PC-3 (cell line): ENCODE data around the gene TACO1. TPM values are rescaled to one million over a fixed set of nuclear protein-coding genes. Genes with fewer than 3 reads are reported as not detected.

ENCODE experiments used
- ATAC-seq: fragments of 200-7000 bp; cut with Tn5 transposase; 2 replicates; pipeline ENCODE4 v1.9.1; 2020; ENCODE audit warnings: mild to moderate bottlenecking, moderate library complexity
- BruUV-seq: library from RNA; stranded (reverse); fragments of 400-500 nt; replicated peaks from 2 replicates; lab custom pipeline; 2021; lab: Mats Ljungman, UMichigan
- CTCF ChIA-PET: fragments of 300-600 bp; sonication (Branson Sonifier 250); formaldehyde crosslinking; loops from one replicate; lab custom pipeline; 2022; ENCODE audit warnings: antibody characterized with exemption; lab: Charles Lee
- POLR2A ChIA-PET: fragments of 300-600 bp; sonication (Branson Sonifier 250); formaldehyde crosslinking; loops from one replicate; lab custom pipeline; 2022; ENCODE audit warnings: antibody characterized with exemption; ENCODE audit not compliant: unreplicated experiment; lab: Charles Lee
- DNase-seq: peaks from one replicate; pipeline ENCODE4 v3.0.0-alpha.2; 2015
- H2AFZ ChIP-seq: fragments of 300-600 bp; sonication (generic); 2 replicates; pipeline ENCODE4 v1.6.0; 2016; ENCODE audit warnings: antibody characterized with exemption, low read length
- H3F3A ChIP-seq: fragments of 300-600 bp; sonication (generic); one replicate; pipeline ENCODE4 v1.6.0; 2017; ENCODE audit warnings: antibody characterized with exemption, low read length, control low read depth, mild to moderate bottlenecking; ENCODE audit not compliant: unreplicated experiment
- H3K27ac ChIP-seq: fragments of 300-600 bp; sonication (generic); 2 replicates; pipeline ENCODE4 v1.5.1; 2016; ENCODE audit warnings: mild to moderate bottlenecking, low read length
- H3K27me3 ChIP-seq: fragments of 300-600 bp; sonication (generic); 2 replicates; pipeline ENCODE4 v1.6.1; 2016; ENCODE audit warnings: low read length, mixed read lengths
- H3K36me3 ChIP-seq: fragments of 300-600 bp; sonication (generic); 2 replicates; pipeline ENCODE4 v1.6.1; 2016; ENCODE audit warnings: low read depth, mixed run types, low read length, mixed read lengths
- H3K4me1 ChIP-seq: fragments of 300-600 bp; sonication (generic); 2 replicates; pipeline ENCODE4 v1.5.1; 2016; ENCODE audit warnings: low read length; ENCODE audit not compliant: insufficient read depth
- H3K4me2 ChIP-seq: fragments of 300-600 bp; sonication (generic); 2 replicates; pipeline ENCODE4 v1.6.0; 2016; ENCODE audit warnings: low read length
- H3K4me3 ChIP-seq: fragments of 300-600 bp; sonication (generic); 2 replicates; pipeline ENCODE4 v1.5.1; 2016; ENCODE audit warnings: mild to moderate bottlenecking, low read length, mixed read lengths
- H3K79me2 ChIP-seq: fragments of 300-600 bp; sonication (generic); 2 replicates; pipeline ENCODE4 v1.6.1; 2017; ENCODE audit warnings: low read length, mixed read lengths
- H3K9ac ChIP-seq: fragments of 300-600 bp; sonication (generic); 2 replicates; pipeline ENCODE4 v1.6.0; 2016; ENCODE audit warnings: mild to moderate bottlenecking, low read length
- H3K9me2 ChIP-seq: fragments of 300-600 bp; sonication (generic); replicated peaks from 2 replicates; pipeline ENCODE4 v1.6.1; 2016; ENCODE audit warnings: mixed run types, low read length, mixed read lengths
- H3K9me3 ChIP-seq: fragments of 300-600 bp; sonication (generic); 2 replicates; pipeline ENCODE4 v1.6.1; 2016; ENCODE audit warnings: low read length, mixed read lengths
- H4K20me1 ChIP-seq: fragments of 300-600 bp; sonication (generic); 2 replicates; pipeline ENCODE4 v1.6.1; 2016; ENCODE audit warnings: low read length, mixed read lengths
- EZH2 ChIP-seq: fragments of 300-600 bp; sonication (generic); IDR thresholded peaks from one replicate; pipeline ENCODE4 v1.6.1; 2017; ENCODE audit warnings: antibody characterized with exemption, mild to moderate bottlenecking, low read length; ENCODE audit not compliant: unreplicated experiment
- EZH2phosphoT487 ChIP-seq: fragments of 300-600 bp; sonication (generic); IDR thresholded peaks from 2 replicates; pipeline ENCODE4 v1.6.1; 2018; ENCODE audit warnings: mild to moderate bottlenecking, antibody characterized with exemption, low read length, borderline replicate concordance
- intact Hi-C: fragments of 100-400 bp; cut with micrococcal nuclease; formaldehyde crosslinking; loops from 2 replicates; pipeline ENCODE4 v1.9.0; 2023
- total RNA-seq: library from RNA; depleted of rRNA; stranded (reverse); fragments of >200 nt; gene quantifications from 2 replicates; pipeline ENCODE4 v1.2.3, GENCODE V29; 2014
- TF ChIP-seq, protein P1 (sequence below): fragments of 300-600 bp; sonication (generic); conservative IDR thresholded peaks from 2 replicates; pipeline ENCODE4 v1.5.1; 2017; ENCODE audit warnings: antibody characterized with exemption, low read depth, mild to moderate bottlenecking, low read length

The TACO1 gene
- total RNA-seq, 1 experiment from 2014 or later = 47.9 TPM

DNA sequence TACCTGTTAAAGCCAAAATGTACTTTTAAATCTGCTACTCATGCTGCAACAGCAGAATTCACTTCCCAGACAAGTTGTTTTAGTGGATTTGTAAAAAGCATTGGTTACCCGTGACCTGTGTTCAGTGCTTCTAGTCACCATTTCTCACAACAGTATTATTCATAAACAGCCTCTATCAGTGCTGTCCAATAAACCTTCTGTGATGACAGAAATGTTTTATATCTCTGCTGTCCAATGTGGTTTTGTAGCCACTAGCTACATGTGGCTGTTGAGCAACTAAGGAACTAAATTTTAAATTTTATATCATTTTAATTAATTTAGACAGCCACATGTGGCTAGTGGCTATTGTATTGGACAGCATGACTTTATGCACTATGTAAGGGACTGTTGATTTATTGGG lies 34.1 kb downstream of the TACO1 start:
- H3K4me1 ChIP-seq = no peaks in the 10 kb centered on the region

DNA sequence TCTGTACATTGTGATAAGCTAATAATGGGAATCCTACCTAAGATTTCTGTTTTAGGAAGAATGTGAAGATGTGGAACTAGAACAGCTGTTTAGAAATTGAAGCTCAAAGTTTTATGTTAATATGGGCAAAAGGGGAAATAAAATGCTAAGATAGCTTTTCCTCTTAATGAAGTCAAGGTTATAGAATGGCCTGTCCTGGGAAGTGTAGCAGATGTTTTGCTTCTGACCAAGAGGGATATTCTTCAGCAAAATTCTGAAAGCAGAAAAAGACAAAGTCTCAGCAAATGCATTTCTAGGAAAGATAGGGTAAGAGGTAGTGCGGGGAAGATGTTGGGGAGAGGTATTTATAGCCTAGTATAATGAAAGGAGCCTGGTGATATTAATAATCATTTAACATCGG lies 34.6 kb downstream of the TACO1 start:
- no peaks in the 10 kb centered on the region for H3K9me2 ChIP-seq
- ChIA-PET POLR2A (no interaction called here), CTCF (no interaction called here)
- TF ChIP-seq, protein P1, sequence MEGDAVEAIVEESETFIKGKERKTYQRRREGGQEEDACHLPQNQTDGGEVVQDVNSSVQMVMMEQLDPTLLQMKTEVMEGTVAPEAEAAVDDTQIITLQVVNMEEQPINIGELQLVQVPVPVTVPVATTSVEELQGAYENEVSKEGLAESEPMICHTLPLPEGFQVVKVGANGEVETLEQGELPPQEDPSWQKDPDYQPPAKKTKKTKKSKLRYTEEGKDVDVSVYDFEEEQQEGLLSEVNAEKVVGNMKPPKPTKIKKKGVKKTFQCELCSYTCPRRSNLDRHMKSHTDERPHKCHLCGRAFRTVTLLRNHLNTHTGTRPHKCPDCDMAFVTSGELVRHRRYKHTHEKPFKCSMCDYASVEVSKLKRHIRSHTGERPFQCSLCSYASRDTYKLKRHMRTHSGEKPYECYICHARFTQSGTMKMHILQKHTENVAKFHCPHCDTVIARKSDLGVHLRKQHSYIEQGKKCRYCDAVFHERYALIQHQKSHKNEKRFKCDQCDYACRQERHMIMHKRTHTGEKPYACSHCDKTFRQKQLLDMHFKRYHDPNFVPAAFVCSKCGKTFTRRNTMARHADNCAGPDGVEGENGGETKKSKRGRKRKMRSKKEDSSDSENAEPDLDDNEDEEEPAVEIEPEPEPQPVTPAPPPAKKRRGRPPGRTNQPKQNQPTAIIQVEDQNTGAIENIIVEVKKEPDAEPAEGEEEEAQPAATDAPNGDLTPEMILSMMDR = no peak
- TF ChIP-seq EZH2phosphoT487 (no peak), EZH2 (no peak)
- H4K20me1 ChIP-seq = no peaks in the 10 kb centered on the region
- ATAC-seq (no peak), DNase-seq (no peak)
- H3K79me2 ChIP-seq = no peaks in the 10 kb centered on the region
- no peak overlapping the region for H3K4me2 ChIP-seq
- no peak overlapping the region for H3K4me3 ChIP-seq
- H3K27ac ChIP-seq = no peak overlapping the region
- H3K9me3 ChIP-seq = no peaks in the 10 kb centered on the region
- no peaks in the 10 kb centered on the region for H3K27me3 ChIP-seq
- H2AFZ ChIP-seq = no peak overlapping the region
- H3F3A ChIP-seq = no peaks in the 10 kb centered on the region
- no peaks in the 10 kb centered on the region for H3K4me1 ChIP-seq
- BruUV-seq = no TSS peak
- intact Hi-C loops = no loop called here
- no peaks in the 10 kb centered on the region for H3K36me3 ChIP-seq
- no peak overlapping the region for H3K9ac ChIP-seq

More for the DNA sequence above, 34.1 kb downstream of the TACO1 start:
- Histone ChIP-seq H4K20me1 (no peaks in the 10 kb centered on the region), H3F3A (no peaks in the 10 kb centered on the region), H3K9me3 (no peaks in the 10 kb centered on the region), H3K4me3 (no peak overlapping the region), H3K27me3 (no peaks in the 10 kb centered on the region), H3K36me3 (no peaks in the 10 kb centered on the region), H3K9ac (no peak overlapping the region), H3K4me2 (no peak overlapping the region), H3K27ac (no peak overlapping the region), H2AFZ (no peak overlapping the region), H3K79me2 (no peaks in the 10 kb centered on the region), H3K9me2 (no peaks in the 10 kb centered on the region)
- DNase-seq (no peak), ATAC-seq (no peak)
- ChIA-PET POLR2A (no interaction called here), CTCF (interaction anchor here (0.6 kb wide), 1 partner anchor 13 kb away, joined by 4 read pairs; the partner anchor contains the start of gene MAP3K3)
- no TSS peak for BruUV-seq
- TF ChIP-seq, protein P1 = no peak
- intact Hi-C loops = no loop called here

DNA sequence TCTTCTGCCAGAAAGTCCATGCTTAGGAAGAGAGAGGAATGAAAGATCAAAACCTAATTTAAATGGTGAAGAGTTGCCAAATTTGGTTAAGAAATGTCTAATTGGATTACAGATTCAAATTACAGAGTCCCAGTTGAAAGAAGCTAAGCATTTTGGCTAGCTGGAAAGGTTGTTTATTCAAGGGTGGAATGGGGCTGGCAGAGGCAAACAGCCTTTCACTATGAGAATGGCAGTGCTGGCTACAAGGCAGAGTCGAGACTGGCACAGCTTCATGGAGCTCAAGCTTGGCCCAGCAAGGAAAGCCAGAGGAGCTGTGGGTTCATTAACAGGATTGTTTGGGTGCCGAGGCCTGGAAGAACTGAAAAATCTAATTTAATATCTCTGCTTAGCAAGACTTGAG lies 35.1 kb downstream of the TACO1 start:
- no peaks in the 10 kb centered on the region for H3K27me3 ChIP-seq
- ChIA-PET POLR2A (no interaction called here), CTCF (no interaction called here)
- H3K27ac ChIP-seq = no peak overlapping the region
- no peaks in the 10 kb centered on the region for H3K9me2 ChIP-seq
- no peaks in the 10 kb centered on the region for H3K4me1 ChIP-seq
- intact Hi-C loops = no loop called here
- no peak for DNase-seq
- H2AFZ ChIP-seq = no peak overlapping the region
- ATAC-seq = no peak
- no peak overlapping the region for H3K4me3 ChIP-seq
- no TSS peak for BruUV-seq
- H3K9me3 ChIP-seq = no peaks in the 10 kb centered on the region
- H3F3A ChIP-seq = no peaks in the 10 kb centered on the region
- no peaks in the 10 kb centered on the region for H3K36me3 ChIP-seq
- TF ChIP-seq EZH2phosphoT487 (no peak), EZH2 (no peak)
- TF ChIP-seq, protein P1 = no peak
- H3K79me2 ChIP-seq = no peaks in the 10 kb centered on the region
- no peaks in the 10 kb centered on the region for H4K20me1 ChIP-seq
- H3K4me2 ChIP-seq = no peak overlapping the region
- H3K9ac ChIP-seq = no peak overlapping the region
